Neural cell (in vitro differentiated cells): ENCODE measurements around the gene RNF187.

Experiments used
- CTCF ChIP-seq: fragments of 450-650 bp; IDR thresholded peaks from 2 replicates; pipeline ENCODE4 v1.5.1; 2014; ENCODE audit warnings: antibody characterized with exemption, mild to moderate bottlenecking, moderate library complexity; ENCODE audit not compliant: poor library complexity, severe bottlenecking
- POLR2AphosphoS5 ChIP-seq: IDR thresholded peaks from 2 replicates; pipeline ENCODE4 v1.6.1; 2012

GRCh38 chr1:228528612-228529011 lies 41.4 kb downstream of the RNF187 start:
- TF ChIP-seq CTCF (no peak), POLR2AphosphoS5 (no peak)
